HEK293 (cell line): Measurements from ENCODE around the gene HYPK.

ENCODE experiments used
- CTCF ChIA-PET: fragments of 350-600 bp; formaldehyde crosslinking; extraction: SDS; loops from one replicate; lab custom pipeline; 2021; ENCODE audit warnings: antibody characterized with exemption; lab: Yijun Ruan, JAX
- POLR2A ChIA-PET: fragments of 300-600 bp; formaldehyde crosslinking; extraction: SDS; loops from one replicate; lab custom pipeline; 2020; ENCODE audit warnings: antibody characterized with exemption, inconsistent platforms; lab: Yijun Ruan, JAX
- H3K27ac ChIP-seq: fragments of 200-500 bp; sonication (Bioruptor generic); 2 replicates; pipeline ENCODE4 v1.5.1; 2014; ENCODE audit warnings: low read depth, low read length, control low read depth, inconsistent platforms; ENCODE audit errors: extremely low read depth
- H3K36me3 ChIP-seq, 2 experiments: fragments of 200-500 bp in 1 of 2; sonication (Bioruptor generic) in 1 of 2; 1 replicate in 1 of 2; 2 replicates in 1 of 2; pipeline ENCODE4 v1.5.1; 2014 to 2017; ENCODE audit warnings: inconsistent platforms in 2 of 2, low read length in 2 of 2; ENCODE audit not compliant: control insufficient read depth in 2 of 2, insufficient read depth in 1 of 2
- H3K4me1 ChIP-seq: fragments of 200-500 bp; sonication (Bioruptor generic); 2 replicates; pipeline ENCODE4 v1.5.1; 2014; ENCODE audit warnings: mild to moderate bottlenecking, low read length, inconsistent platforms; ENCODE audit not compliant: control insufficient read depth, insufficient read depth
- H3K4me3 ChIP-seq: 2 replicates; pipeline ENCODE4 v1.5.1; 2011; ENCODE audit warnings: low read depth, mild to moderate bottlenecking, control low read depth, low read length, moderate library complexity
- H3K9me3 ChIP-seq: fragments of 200-500 bp; sonication (Bioruptor generic); 2 replicates; pipeline ENCODE4 v1.5.1; 2014; ENCODE audit warnings: low read depth, low read length, inconsistent platforms; ENCODE audit not compliant: control insufficient read depth, insufficient read depth
- BCL11B ChIP-seq: fragments of 450-650 bp; formaldehyde crosslinking; IDR thresholded peaks from 2 replicates; pipeline ENCODE4 v1.5.1; 2016; ENCODE audit warnings: low read depth, missing biosample characterization, missing genetic modification characterization
- EGR2 ChIP-seq: fragments of 450-650 bp; formaldehyde crosslinking; IDR thresholded peaks from 2 replicates; pipeline ENCODE4 v1.5.1; 2016; ENCODE audit warnings: low read depth, missing biosample characterization, missing genetic modification characterization
- KLF16 ChIP-seq: fragments of 450-650 bp; formaldehyde crosslinking; IDR thresholded peaks from 2 replicates; pipeline ENCODE4 v1.5.1; 2017; ENCODE audit warnings: missing biosample characterization, missing genetic modification characterization
- OVOL3 ChIP-seq: fragments of 450-650 bp; formaldehyde crosslinking; IDR thresholded peaks from 2 replicates; pipeline ENCODE4 v1.5.1; 2016; ENCODE audit warnings: missing biosample characterization, missing genetic modification characterization
- SP2 ChIP-seq: fragments of 450-650 bp; formaldehyde crosslinking; IDR thresholded peaks from 2 replicates; pipeline ENCODE4 v1.5.1; 2016; ENCODE audit warnings: missing biosample characterization, missing genetic modification characterization
- SP7 ChIP-seq: fragments of 450-650 bp; formaldehyde crosslinking; IDR thresholded peaks from 2 replicates; pipeline ENCODE4 v1.5.1; 2016; ENCODE audit warnings: missing biosample characterization, missing genetic modification characterization
- WT1 ChIP-seq: fragments of 450-650 bp; formaldehyde crosslinking; IDR thresholded peaks from 2 replicates; pipeline ENCODE4 v1.5.1; 2016; ENCODE audit warnings: missing biosample characterization, missing genetic modification characterization
- ZBTB17 ChIP-seq: fragments of 450-650 bp; formaldehyde crosslinking; IDR thresholded peaks from 2 replicates; pipeline ENCODE4 v1.5.1; 2016; ENCODE audit warnings: missing biosample characterization, missing genetic modification characterization
- ZFHX2 ChIP-seq: fragments of 450-650 bp; formaldehyde crosslinking; conservative IDR thresholded peaks from 2 replicates; pipeline ENCODE4 v1.5.1; 2016; ENCODE audit warnings: missing biosample characterization, missing genetic modification characterization
- ZNF610 ChIP-seq: fragments of 450-650 bp; formaldehyde crosslinking; IDR thresholded peaks from 2 replicates; pipeline ENCODE4 v1.5.1; 2016; ENCODE audit warnings: missing biosample characterization, missing genetic modification characterization, borderline replicate concordance
- ZNF629 ChIP-seq: fragments of 450-650 bp; formaldehyde crosslinking; IDR thresholded peaks from 2 replicates; pipeline ENCODE4 v1.5.1; 2017; ENCODE audit warnings: missing biosample characterization, missing genetic modification characterization
- ZNF670 ChIP-seq: fragments of 450-650 bp; formaldehyde crosslinking; IDR thresholded peaks from 2 replicates; pipeline ENCODE4 v1.5.1; 2016; ENCODE audit warnings: missing biosample characterization, missing genetic modification characterization, low read depth
- ZNF837 ChIP-seq: fragments of 450-650 bp; formaldehyde crosslinking; IDR thresholded peaks from 2 replicates; pipeline ENCODE4 v1.5.1; 2016; ENCODE audit warnings: missing biosample characterization, missing genetic modification characterization
- ZSCAN23 ChIP-seq: fragments of 450-650 bp; formaldehyde crosslinking; IDR thresholded peaks from 2 replicates; pipeline ENCODE4 v1.5.1; 2016; ENCODE audit warnings: missing biosample characterization, missing genetic modification characterization
- TF ChIP-seq, protein P1 (sequence below): fragments of 450-650 bp; formaldehyde crosslinking; IDR thresholded peaks from 2 replicates; pipeline ENCODE4 v1.5.1; 2016; ENCODE audit warnings: missing biosample characterization, missing genetic modification characterization
- TF ChIP-seq, protein P2 (sequence below): fragments of 450-650 bp; formaldehyde crosslinking; IDR thresholded peaks from 2 replicates; pipeline ENCODE4 v1.5.1; 2016; ENCODE audit warnings: missing biosample characterization, missing genetic modification characterization
- TF ChIP-seq, protein P3 (sequence below): fragments of 450-650 bp; formaldehyde crosslinking; IDR thresholded peaks from 2 replicates; pipeline ENCODE4 v1.5.1; 2017; ENCODE audit warnings: missing biosample characterization, mild to moderate bottlenecking, missing genetic modification characterization, moderate library complexity

Gene HYPK

DNA sequence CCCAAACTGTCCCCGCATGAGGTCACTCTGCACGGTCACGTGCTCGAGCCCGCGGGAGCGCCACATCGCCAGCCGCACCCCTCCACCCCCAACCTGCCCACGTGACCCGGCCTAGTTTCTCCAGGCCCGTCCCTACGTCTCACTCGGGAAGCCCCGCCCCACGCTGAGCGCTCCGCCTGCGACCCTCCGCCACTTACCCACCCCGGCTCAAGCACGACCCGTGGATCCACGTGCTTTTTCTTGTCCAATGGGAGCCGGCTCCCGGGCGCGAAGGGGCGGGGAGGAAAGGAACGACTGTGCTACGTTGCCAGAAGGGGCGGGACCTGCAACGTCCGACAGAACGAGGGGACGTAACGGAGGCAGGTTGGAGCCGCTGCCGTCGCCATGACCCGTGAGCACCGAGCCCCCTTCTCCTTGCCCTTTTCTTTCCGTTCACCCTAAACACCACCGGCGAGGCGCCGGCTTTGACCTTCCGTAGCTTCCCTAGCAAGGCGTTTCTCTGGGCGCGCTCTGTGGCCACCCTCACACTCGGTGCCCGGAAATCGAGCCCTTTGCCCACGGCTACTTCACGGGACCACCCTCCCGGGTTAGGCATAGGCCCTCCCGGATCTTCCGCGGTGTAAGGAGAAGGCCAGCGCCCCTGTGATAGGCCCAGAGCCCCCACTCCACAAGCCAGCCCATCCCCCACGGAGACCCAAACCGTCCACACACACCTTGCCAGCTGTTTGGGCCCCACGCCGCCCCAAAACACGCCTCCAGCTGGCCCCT, 8.2 kb upstream of the HYPK start, which contains the start of gene SERF2 (continued):
- TF ChIP-seq, protein P1, sequence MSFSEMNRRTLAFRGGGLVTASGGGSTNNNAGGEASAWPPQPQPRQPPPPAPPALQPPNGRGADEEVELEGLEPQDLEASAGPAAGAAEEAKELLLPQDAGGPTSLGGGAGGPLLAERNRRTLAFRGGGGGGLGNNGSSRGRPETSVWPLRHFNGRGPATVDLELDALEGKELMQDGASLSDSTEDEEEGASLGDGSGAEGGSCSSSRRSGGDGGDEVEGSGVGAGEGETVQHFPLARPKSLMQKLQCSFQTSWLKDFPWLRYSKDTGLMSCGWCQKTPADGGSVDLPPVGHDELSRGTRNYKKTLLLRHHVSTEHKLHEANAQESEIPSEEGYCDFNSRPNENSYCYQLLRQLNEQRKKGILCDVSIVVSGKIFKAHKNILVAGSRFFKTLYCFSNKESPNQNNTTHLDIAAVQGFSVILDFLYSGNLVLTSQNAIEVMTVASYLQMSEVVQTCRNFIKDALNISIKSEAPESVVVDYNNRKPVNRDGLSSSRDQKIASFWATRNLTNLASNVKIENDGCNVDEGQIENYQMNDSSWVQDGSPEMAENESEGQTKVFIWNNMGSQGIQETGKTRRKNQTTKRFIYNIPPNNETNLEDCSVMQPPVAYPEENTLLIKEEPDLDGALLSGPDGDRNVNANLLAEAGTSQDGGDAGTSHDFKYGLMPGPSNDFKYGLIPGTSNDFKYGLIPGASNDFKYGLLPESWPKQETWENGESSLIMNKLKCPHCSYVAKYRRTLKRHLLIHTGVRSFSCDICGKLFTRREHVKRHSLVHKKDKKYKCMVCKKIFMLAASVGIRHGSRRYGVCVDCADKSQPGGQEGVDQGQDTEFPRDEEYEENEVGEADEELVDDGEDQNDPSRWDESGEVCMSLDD (tag by site-specific recombination), result peak; percentile 92; the same call in 1 of the 2 replicates
- 0 out of 2 replicates have a peak, but pooled peaks have one; percentile 26 for TF ChIP-seq WT1
- TF ChIP-seq KLF16 (tag by site-specific recombination), result peak; percentile 53; the same call in 1 of the 2 replicates
- 0 out of 2 replicates have a peak, but pooled peaks have one; percentile 17 for TF ChIP-seq ZSCAN23 (tag by site-specific recombination)
- TF ChIP-seq SP2 (tag by site-specific recombination), result peak; percentile 96
- 0 out of 2 replicates have a peak, but pooled peaks have one; percentile 13 for TF ChIP-seq BCL11B (tag by site-specific recombination)
- TF ChIP-seq ZNF610 (tag by site-specific recombination), result peak; percentile 60; the same call in 1 of the 2 replicates
- TF ChIP-seq, protein P2, sequence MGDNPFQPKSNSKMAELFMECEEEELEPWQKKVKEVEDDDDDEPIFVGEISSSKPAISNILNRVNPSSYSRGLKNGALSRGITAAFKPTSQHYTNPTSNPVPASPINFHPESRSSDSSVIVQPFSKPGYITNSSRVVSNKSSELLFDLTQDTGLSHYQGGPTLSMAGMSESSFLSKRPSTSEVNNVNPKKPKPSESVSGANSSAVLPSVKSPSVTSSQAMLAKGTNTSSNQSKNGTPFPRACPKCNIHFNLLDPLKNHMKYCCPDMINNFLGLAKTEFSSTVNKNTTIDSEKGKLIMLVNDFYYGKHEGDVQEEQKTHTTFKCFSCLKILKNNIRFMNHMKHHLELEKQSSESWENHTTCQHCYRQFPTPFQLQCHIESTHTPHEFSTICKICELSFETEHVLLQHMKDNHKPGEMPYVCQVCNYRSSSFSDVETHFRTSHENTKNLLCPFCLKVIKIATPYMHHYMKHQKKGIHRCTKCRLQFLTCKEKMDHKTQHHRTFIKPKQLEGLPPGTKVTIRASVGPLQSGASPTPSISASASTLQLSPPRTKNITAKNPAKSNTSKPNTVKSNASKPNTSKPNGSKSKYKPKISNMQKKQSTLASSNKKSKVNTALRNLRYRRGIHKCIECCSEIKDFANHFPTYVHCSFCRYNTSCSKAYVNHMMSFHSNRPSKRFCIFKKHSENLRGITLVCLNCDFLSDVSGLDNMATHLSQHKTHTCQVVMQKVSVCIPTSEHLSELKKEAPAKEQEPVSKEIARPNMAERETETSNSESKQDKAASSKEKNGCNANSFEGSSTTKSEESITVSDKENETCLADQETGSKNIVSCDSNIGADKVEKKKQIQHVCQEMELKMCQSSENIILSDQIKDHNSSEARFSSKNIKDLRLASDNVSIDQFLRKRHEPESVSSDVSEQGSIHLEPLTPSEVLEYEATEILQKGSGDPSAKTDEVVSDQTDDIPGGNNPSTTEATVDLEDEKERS, result no peak
- TF ChIP-seq ZBTB17 (tag by site-specific recombination), result peak; percentile 70
- no peak for TF ChIP-seq ZNF837
- 0 out of 2 replicates have a peak, but pooled peaks have one; percentile 32 for TF ChIP-seq OVOL3 (tag by site-specific recombination)
- peak; percentile 19; the same call in 1 of the 2 replicates for TF ChIP-seq SP7
- TF ChIP-seq ZNF629 (tag by site-specific recombination), result peak; percentile 84
- no peak for TF ChIP-seq ZNF670 (tag by site-specific recombination)

DNA sequence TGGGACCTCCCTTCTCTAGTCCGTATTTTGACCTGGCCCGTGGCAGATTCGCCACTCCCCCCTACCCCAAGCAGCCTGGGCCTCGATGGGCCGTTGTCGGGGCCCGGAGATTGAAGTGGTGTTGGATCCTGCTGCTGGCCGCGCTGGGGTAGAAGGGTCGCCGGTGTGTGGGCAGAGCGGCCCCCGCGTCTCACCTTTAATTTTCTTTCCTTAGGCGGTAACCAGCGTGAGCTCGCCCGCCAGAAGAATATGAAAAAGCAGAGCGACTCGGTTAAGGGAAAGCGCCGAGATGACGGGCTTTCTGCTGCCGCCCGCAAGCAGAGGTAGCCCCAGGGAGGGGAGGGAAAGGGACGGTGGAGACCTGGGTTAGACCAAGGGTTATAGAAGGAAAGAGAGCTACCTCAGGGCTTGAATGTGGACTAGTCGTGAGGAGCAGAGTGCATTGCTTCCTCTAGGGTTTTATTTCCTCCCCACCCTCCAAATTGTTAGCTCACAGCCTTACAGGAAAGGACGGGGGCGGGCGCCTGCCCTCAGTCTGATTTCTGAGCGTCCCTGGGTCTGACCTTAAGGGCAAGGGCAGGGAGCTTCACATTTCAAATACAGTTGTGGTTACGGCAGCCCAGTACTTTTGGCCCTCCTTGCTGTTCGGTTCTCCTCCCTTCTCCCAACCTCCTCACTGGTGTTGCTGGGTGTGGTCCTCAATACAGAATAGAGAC, 7.5 kb upstream of the HYPK start:
- Histone ChIP-seq H3K27ac (peak overlapping the region; percentile 60; the same call in 1 of the 2 replicates), H3K4me1 (no peaks in the 10 kb centered on the region), H3K36me3 (peaks cover 0 to 43% of the 10 kb centered on the region in 2 experiments; a peak in 1 of 3 replicates), H3K4me3 (peak overlapping the region; percentile 97), H3K9me3 (no peaks in the 10 kb centered on the region)
- CTCF ChIA-PET, result interaction anchor here (0.5 to 1.0 kb wide), 2 partner anchors 16 to 485 kb away, joined by 4 read pairs; partner anchors contain the start of gene ELL3
- TF ChIP-seq ZFHX2 (tag by site-specific recombination) (0 out of 2 replicates have a peak, but pooled peaks have one; percentile 45), EGR2 (tag by site-specific recombination) (peak; percentile 46; the same call in 1 of the 2 replicates)
- TF ChIP-seq, protein P3, sequence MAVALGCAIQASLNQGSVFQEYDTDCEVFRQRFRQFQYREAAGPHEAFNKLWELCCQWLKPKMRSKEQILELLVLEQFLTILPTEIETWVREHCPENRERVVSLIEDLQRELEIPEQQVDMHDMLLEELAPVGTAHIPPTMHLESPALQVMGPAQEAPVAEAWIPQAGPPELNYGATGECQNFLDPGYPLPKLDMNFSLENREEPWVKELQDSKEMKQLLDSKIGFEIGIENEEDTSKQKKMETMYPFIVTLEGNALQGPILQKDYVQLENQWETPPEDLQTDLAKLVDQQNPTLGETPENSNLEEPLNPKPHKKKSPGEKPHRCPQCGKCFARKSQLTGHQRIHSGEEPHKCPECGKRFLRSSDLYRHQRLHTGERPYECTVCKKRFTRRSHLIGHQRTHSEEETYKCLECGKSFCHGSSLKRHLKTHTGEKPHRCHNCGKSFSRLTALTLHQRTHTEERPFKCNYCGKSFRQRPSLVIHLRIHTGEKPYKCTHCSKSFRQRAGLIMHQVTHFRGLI (tag by site-specific recombination), result no peak
- POLR2A ChIA-PET, result interaction anchor here (2.0 kb wide), 1 partner anchor 32 kb away, joined by 12 read pairs; the partner anchor contains the start of gene MFAP1
